NCI-H524 treated with DMSO at 0.1 percent for 48 hours (cell line): ENCODE measurements around the gene CYTH1.
"Not testable (repeated sequence)": the region's sequence is repeated elsewhere in the genome, so short reads cannot be mapped to it uniquely, and the experiment has no call there.

Experiments used
- DNase-seq: peaks from one replicate; lab custom pipeline; 2025; lab: John Stamatoyannopoulos, UW

The CYTH1 gene

DNA sequence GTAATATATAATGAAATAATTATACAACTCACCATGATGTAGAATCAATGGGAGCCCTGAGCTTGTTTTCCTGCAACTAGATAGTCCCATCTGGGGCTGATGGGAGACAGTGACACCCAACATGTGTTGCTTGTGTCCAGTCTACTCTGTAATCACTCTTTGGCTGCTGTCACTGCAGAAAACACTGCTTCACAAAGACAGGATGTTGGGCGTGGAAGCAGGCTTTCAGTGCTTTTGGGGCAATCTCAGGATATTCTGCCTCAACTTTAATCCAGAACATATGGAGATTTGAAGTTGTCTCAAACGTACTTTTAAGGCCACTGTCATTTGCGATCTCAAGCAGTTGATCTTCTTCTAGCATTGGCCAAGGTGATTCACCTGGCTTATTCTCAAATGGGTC lies 94.9 kb downstream of the CYTH1 start:
- DNase-seq: no peak

- DNase-seq: no peak
Measured at GRCh38 chr17:78684026-78684425, 98.0 kb downstream of the CYTH1 start.

- DNase-seq: no peak
Measured at GRCh38 chr17:78683408-78683961, 98.6 kb downstream of the CYTH1 start.

DNA sequence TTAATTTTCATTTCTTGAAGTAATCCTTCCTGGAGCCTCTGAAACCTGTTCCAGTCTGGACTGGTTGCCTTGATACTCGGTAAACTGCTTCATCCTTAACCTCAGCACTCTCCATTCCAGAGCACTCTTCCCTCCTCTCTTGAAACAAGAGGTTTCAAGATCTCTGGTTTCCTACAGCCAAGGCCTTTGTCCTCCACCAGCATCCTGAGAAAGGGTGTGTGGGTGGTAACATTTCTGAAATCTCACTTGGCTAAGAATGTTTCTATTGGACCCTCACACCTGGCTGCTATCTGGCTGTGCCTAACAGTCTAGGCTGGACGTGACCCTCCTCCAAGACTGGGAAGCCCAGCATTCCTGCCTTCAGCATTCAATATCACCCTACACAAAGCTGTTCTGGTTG lies 99.7 kb downstream of the CYTH1 start:
- no peak for DNase-seq

DNA sequence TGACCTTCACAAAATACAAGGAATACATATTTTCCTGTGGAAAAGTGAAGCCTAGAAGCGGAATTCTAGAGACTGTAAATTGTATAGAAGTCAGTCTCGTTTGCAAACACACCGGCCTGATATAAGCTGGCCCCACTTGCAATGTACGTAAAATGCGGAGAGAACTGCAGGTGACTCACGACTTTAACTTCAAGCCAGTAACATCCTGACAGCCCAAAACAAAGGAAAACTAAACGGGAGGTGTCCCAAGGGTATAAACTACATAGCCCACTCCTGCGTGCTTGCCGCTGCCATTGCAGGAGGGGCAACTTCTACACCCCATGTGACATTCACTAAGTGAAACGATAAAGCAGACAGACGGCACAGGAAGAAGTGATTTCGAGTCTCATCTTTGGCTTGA lies 101.6 kb downstream of the CYTH1 start:
- DNase-seq: no peak

- no peak for DNase-seq
Measured at GRCh38 chr17:78679495-78680395, 102.3 kb downstream of the CYTH1 start.

DNA sequence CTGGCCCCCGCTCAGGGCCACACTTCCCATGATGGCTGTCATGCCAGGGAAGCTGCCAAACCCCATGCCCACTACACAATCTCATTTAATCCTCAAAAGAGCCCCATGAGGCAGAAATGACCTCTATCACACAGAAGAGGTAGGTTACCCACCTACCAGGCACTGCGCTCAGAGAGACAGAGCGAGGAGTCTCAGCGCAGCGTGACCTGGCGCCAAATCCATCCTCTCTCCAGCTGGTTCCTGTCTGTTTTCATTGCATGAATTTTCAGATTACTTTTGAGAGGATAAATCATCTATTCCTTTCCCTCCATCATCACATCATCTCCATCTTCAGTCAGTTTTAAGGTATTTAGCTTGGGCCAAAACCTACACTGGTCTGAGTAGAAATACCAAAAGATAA lies 103.4 kb downstream of the CYTH1 start:
- DNase-seq: no peak

DNA sequence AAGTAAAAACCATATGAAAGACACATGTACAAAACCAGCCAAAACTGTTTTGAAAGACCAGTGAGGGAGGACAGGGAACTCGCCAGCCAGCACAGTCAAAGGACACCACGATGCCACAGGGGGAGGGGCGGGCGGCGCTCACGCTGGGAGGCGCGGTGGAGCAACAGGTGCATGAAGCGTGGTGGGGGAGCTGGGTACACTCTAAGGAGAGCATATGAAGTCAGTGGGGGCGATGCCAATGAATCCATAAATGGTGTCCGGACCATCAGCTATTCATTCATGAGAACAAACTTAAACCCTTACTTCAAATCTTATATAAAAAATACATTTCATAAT lies 103.9 kb downstream of the CYTH1 start:
- DNase-seq: no peak

DNA sequence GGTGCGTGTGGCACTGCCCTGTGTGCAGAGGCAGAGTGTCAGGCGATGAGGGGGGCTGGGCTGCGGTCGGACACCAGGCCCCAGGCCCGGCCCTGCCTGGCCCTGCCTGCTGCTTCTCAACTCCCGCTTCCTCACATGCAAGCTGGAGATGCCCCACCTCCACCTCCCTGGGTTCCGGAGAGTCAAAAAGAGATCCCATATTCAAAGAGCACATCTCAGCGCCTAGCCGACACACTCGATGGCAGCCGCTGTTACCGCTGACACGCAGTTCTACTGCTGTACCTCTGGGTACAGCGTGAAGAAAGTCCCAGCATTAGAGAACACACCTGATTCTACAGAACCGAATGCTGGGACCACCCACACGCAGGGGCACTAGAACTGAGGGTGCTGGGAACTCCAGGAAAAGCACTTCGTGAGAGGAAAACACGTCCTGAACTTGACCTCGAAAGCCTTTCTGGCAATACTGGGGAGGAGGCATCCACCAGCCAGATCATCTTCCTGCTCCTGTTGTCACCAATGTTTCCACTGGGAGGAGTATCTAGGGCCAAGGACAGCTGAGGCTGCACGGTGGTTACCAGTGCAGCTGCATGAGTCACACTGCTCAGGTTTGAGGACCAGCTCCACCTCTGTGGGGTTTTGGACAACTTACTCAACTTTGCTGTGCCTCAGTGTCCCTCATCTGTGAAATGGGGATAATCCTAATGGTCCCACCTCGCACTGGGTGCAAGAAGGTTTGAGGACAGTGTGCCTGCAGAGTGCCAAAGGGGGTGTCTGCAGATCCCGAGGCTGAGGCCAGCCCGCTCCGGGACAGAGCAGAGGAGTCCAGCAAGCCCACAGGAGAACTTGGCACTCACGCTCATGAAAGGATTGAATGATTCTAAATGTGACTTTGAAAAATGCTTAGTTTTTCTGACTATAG lies 104.5 kb downstream of the CYTH1 start:
- DNase-seq: no peak

- DNase-seq: no peak
Measured at GRCh38 chr17:78676412-78677302, 105.4 kb downstream of the CYTH1 start.

GRCh38 chr17:78675836-78676235 lies 106.2 kb downstream of the CYTH1 start:
- DNase-seq: no peak

GRCh38 chr17:78675316-78675616 lies 106.8 kb downstream of the CYTH1 start:
- DNase-seq: no peak

DNA sequence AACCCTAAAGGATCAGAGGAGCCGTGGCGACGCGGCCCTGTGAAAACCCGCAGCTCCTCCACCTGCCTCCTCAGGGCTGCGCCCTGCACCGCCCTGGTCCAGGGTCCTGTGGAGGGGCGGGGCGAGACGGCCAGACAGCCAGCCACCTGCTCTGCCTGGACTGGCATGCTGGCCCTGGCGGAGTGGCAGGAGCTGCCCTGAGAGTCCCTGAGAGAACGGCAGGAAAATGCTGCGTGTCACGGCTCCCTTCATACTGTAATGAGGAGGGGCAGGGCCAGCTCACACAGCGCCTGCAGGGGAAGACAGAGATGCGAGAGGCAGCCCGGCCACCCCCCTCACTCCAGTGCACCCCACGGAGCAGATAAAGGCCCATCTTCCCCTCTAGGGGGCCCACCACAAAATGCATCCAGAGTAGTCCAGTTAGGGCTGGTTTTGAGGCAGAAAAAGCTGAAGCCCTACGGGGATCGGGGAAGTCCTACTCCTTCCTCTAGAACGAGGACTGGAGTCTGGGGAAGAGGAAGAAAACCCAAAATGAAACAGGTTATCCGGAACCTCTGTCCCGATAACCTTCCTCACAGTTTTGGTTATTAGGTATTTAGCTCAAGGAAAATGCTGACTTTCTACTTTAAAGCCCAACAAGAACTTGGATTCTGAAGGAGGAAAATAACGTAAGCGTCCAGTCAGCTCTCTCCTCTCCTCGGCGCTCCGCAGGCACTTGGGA lies 107.3 kb downstream of the CYTH1 start:
- DNase-seq: no peak

GRCh38 chr17:78674156-78674555 lies 107.9 kb downstream of the CYTH1 start:
- DNase-seq: no peak

DNA sequence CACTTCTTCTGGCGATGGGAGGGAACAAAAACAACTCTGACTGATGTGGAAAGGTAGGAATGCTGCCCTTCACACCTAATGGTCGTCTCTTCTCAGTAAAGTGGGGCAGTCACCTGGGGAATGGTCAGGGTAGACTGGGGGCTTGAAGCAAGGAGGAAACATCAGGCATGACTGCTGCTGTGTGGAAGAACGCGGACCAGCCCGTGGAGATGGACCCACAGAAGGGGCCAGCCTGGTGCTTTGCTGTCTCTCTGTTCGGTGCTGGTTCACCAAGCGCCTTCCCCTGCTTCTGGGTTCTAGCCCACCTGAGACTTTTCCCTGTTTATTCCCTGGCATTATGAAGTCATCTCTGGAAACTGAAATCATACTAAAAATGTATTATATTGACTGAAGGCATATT lies 108.7 kb downstream of the CYTH1 start:
- DNase-seq: no peak

- DNase-seq: no peak
Measured at GRCh38 chr17:78672871-78673371, 109.2 kb downstream of the CYTH1 start.

- DNase-seq: no peak
Measured at GRCh38 chr17:78672005-78672404, 110.1 kb downstream of the CYTH1 start.

GRCh38 chr17:78671726-78672001 lies 110.4 kb downstream of the CYTH1 start:
- not testable (repeated sequence) for DNase-seq

GRCh38 chr17:78670850-78671725 lies 111.0 kb downstream of the CYTH1 start:
- no peak for DNase-seq

- no peak for DNase-seq
Measured at GRCh38 chr17:78669975-78670518, 112.0 kb downstream of the CYTH1 start.
